Measurements from ENCODE around the gene COX19. TPM values are rescaled to one million over a fixed set of nuclear protein-coding genes. Genes with fewer than 3 reads are reported as not detected.

The COX19 gene, protein sequence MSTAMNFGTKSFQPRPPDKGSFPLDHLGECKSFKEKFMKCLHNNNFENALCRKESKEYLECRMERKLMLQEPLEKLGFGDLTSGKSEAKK
- 10 to 100 TPM in 1 of 2 donors, 1 to 10 TPM in 1; 7.2 to 18.1 TPM for total RNA-seq

DNA sequence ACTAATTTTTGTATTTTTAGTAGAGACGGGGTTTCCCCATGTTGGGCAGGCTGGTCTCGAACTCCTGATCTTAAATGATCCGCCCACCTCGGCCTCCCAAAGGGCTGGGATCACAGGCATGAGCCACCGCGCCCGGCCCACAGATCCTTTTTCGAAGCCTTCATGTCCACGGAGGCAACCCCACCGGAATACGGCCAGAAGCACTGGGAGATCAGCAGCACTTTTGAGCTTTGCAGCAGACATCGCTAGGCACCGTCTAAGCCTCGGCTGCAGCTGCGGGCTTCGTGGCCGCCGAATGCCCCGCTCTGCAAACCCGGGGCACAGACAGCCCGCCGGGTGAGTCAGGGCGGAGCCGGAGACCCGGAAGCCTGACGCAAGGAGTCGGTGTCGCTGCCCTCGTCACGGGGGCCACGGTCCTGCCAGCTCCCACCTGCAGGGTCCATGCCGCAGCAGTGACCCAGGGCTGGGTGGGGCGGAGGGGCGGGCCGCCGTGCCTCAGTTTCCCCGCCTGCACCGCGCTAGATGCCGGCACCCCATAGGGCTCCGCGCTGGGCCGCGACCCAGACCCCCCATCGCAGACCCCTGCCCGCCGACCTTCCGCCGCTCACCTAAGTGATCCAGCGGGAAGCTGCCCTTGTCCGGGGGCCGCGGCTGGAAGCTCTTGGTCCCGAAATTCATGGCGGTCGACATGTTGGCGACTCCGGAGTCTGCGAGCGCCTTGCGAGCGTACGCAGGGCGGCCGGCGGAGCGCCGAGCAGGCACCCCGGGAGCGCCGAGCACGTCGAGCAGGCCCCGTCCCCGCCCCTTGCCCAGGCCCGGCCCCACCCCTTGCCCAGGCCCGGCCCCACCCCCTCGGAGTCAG is at the start of gene COX19:
Gene COX19, minus strand, starts transcription at position 730 of the 862 bp plus-strand sequence. Its CDS starts 40 bp downstream, at position 690.
- TF ChIP-seq, protein P1, sequence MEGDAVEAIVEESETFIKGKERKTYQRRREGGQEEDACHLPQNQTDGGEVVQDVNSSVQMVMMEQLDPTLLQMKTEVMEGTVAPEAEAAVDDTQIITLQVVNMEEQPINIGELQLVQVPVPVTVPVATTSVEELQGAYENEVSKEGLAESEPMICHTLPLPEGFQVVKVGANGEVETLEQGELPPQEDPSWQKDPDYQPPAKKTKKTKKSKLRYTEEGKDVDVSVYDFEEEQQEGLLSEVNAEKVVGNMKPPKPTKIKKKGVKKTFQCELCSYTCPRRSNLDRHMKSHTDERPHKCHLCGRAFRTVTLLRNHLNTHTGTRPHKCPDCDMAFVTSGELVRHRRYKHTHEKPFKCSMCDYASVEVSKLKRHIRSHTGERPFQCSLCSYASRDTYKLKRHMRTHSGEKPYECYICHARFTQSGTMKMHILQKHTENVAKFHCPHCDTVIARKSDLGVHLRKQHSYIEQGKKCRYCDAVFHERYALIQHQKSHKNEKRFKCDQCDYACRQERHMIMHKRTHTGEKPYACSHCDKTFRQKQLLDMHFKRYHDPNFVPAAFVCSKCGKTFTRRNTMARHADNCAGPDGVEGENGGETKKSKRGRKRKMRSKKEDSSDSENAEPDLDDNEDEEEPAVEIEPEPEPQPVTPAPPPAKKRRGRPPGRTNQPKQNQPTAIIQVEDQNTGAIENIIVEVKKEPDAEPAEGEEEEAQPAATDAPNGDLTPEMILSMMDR (IDR thresholded peaks at IDR 0.05), result no peak
- ATAC-seq (ENCODE audit: insufficient number of reproducible peaks, low FRiP score, low read depth), result peak; percentile 74
- H3K27me3 ChIP-seq (replicated peaks; ENCODE audit: insufficient read depth), result no peaks in the 10 kb centered on the region
- H3K27ac ChIP-seq, result peak within 1 kb of the TSS; percentile 97 to 99
- H3K4me1 ChIP-seq (ENCODE audit: control insufficient read depth in 1 of 2, low read depth in 2 of 2), result peaks cover 15 to 26% of the 10 kb centered on the region in 2 donors
- no peaks in the 10 kb centered on the region for H3K9me3 ChIP-seq
- DNase-seq (ENCODE audit: low spot score), result peak; percentile 50
- H3K36me3 ChIP-seq, result peaks cover 22% of the 10 kb centered on the region
- peak within 1 kb of the TSS; percentile 100 for H3K4me3 ChIP-seq

DNA sequence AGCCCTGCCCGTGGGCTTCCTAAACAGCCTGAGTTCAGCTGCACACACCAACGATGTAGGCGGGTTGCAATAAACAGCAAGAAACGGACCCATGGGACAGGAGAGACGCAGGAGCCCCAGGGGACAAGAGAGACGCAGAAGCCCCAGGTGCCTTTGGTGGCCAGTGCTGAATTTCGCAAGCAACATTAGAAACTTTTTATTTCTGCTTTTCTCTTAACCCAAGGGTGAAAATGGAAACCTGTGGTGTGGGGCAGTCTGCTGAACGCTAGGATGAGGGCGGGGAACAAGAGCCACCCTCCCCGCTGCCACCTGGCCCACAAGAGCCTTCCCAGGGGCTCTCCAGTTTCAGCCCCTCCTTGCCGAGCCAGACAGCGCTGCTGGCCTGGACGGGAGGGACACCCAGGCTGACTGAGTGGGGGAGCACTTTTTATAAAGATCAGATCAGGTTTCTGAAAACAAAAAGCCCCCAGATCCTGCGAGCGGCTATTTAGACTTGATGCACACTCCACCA is 49.0 kb upstream of the COX19 start:
- no peaks in the 10 kb centered on the region for H3K27me3 ChIP-seq (replicated peaks; ENCODE audit: insufficient read depth)
- DNase-seq (ENCODE audit: low spot score) (no peak), ATAC-seq (ENCODE audit: insufficient number of reproducible peaks, low FRiP score, low read depth) (no peak)
- H3K4me1 ChIP-seq (ENCODE audit: control insufficient read depth in 1 of 2, low read depth in 2 of 2), result peaks cover 8 to 30% of the 10 kb centered on the region in 2 donors
- TF ChIP-seq, protein P1 (IDR thresholded peaks at IDR 0.05), result no peak
- H3K9me3 ChIP-seq, result no peaks in the 10 kb centered on the region
- no peak overlapping the region for H3K27ac ChIP-seq
- peaks cover 12% of the 10 kb centered on the region for H3K36me3 ChIP-seq
- H3K4me3 ChIP-seq, result no peak overlapping the region

DNA sequence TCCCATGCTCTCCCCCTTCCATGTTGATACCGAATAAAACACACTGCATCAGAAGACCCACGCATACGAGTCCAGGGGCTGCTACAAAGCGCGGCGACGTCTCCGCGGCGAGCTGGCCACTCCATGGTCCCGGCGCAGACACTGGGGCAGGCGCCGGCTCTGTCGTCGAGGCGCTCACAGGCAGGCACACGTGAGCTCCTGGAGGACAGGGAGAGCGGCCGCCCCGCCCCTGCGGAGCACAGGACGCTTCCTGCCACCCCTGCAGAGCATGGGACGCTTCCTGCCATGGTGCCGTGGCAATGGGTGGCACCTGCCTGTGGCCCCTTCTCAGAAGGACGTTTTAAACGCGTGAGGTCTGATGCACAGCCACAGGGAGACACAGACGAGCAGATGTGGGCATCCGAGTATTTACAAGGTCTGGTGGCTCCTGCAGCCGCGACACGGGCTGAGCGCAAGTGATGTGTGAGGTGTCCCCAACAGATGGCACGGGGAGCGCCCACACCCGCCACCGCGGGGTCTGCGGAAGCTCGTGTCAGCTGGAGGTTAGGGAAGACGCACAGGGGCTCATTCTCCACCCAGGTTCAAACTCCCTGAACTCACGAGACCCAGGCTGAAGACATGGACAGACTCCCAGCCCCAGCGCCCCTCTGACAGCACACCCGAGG is 47.6 kb upstream of the COX19 start:
- TF ChIP-seq, protein P1 (IDR thresholded peaks at IDR 0.05), result no peak
- Histone ChIP-seq H3K4me3 (no peak overlapping the region), H3K4me1 (ENCODE audit: control insufficient read depth in 1 of 2, low read depth in 2 of 2) (peaks cover 2 to 21% of the 10 kb centered on the region in 2 donors), H3K36me3 (peaks cover 18% of the 10 kb centered on the region), H3K27me3 (replicated peaks; ENCODE audit: insufficient read depth) (no peaks in the 10 kb centered on the region), H3K27ac (no peak overlapping the region), H3K9me3 (no peaks in the 10 kb centered on the region)
- no peak for DNase-seq (ENCODE audit: low spot score)
- no peak for ATAC-seq (ENCODE audit: insufficient number of reproducible peaks, low FRiP score, low read depth)

DNA sequence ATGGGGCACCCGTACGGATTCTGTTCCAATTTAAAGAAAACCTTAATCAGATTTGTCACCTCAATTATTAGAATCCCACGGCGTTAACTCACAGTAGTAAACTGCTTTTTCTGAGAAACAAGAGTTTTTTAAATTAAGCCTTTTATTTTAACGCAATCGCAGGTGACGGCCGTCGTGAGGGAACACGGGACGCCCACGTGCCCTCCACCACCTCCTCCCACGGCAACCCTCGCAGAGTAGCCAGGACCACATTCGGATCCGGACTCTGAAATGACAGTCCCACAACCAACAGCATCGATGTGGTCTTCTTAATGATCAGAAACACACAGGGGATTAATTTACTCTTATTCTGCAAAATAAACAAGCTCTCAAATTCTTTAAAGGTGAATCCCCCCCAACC is 47.0 kb upstream of the COX19 start:
- Histone ChIP-seq H3K36me3 (peaks cover 18% of the 10 kb centered on the region), H3K4me3 (no peak overlapping the region), H3K27ac (no peak overlapping the region), H3K4me1 (ENCODE audit: control insufficient read depth in 1 of 2, low read depth in 2 of 2) (peaks cover 2 to 17% of the 10 kb centered on the region in 2 donors), H3K27me3 (replicated peaks; ENCODE audit: insufficient read depth) (no peaks in the 10 kb centered on the region), H3K9me3 (no peaks in the 10 kb centered on the region)
- no peak for ATAC-seq (ENCODE audit: insufficient number of reproducible peaks, low FRiP score, low read depth)
- DNase-seq (ENCODE audit: low spot score), result no peak
- TF ChIP-seq, protein P1 (IDR thresholded peaks at IDR 0.05), result no peak

DNA sequence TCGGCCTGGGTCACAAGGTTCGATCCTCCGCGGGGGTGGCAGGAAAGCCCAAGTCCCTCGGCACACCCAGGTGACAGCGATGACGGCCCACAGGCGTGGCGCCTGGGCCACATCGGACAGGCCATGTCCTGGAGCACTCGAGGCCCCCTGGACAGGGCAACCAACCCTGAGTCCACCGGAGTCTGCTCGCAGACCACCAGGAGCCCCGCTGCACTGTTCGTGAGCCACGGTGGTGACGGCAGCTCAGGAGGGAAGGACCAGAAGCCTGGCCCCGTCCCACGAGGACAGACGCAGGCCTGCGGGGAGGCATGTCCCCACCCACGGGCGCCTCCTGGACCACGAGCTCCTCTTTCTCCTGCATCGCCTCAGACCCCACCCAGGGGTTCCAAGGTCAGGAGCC is 46.6 kb upstream of the COX19 start:
- Histone ChIP-seq H3K27me3 (replicated peaks; ENCODE audit: insufficient read depth) (no peaks in the 10 kb centered on the region), H3K4me3 (no peak overlapping the region), H3K27ac (no peak overlapping the region), H3K4me1 (ENCODE audit: control insufficient read depth in 1 of 2, low read depth in 2 of 2) (peaks cover 0 to 13% of the 10 kb centered on the region in 2 donors), H3K36me3 (peaks cover 18% of the 10 kb centered on the region), H3K9me3 (no peaks in the 10 kb centered on the region)
- no peak for DNase-seq (ENCODE audit: low spot score)
- no peak for ATAC-seq (ENCODE audit: insufficient number of reproducible peaks, low FRiP score, low read depth)
- TF ChIP-seq, protein P1 (IDR thresholded peaks at IDR 0.05), result no peak

Measured in thoracic aorta (tissue), 2 donors.